CD4-positive, alpha-beta T cell treated with Interleukin-17A for 4 hours (primary cell): Measurements from ENCODE around the gene ADAM22.
"Not testable (repeated sequence)": the region's sequence is repeated elsewhere in the genome, so short reads cannot be mapped to it uniquely, and the experiment has no call there.

Experiments used
- DNase-seq: peaks from one replicate; pipeline ENCODE4 v3.0.0-alpha.2; 2020; ENCODE audit warnings: mixed read lengths

Gene ADAM22

GRCh38 chr7:88115258-88115796, 181.3 kb downstream of the ADAM22 start:
- no peak for DNase-seq

GRCh38 chr7:88115816-88116215, 181.8 kb downstream of the ADAM22 start:
- DNase-seq: no peak

GRCh38 chr7:88116235-88116795, 182.3 kb downstream of the ADAM22 start:
- DNase-seq: no peak

GRCh38 chr7:88117325-88117724, 183.3 kb downstream of the ADAM22 start:
- no peak for DNase-seq

- no peak for DNase-seq
These were observed 187.3 kb downstream of the ADAM22 start for GRCh38 chr7:88121335-88121734.

- DNase-seq: no peak
These were observed 193.7 kb downstream of the ADAM22 start for GRCh38 chr7:88127637-88128290.

GRCh38 chr7:88132725-88133124, 198.7 kb downstream of the ADAM22 start:
- DNase-seq: no peak

- no peak for DNase-seq
These were observed 206.9 kb downstream of the ADAM22 start for GRCh38 chr7:88140947-88141346.

- no peak for DNase-seq
These were observed 207.4 kb downstream of the ADAM22 start for GRCh38 chr7:88141479-88141878.

GRCh38 chr7:88141953-88142352, 207.9 kb downstream of the ADAM22 start:
- no peak for DNase-seq

GRCh38 chr7:88146616-88147015, 212.6 kb downstream of the ADAM22 start:
- no peak for DNase-seq

GRCh38 chr7:88147341-88147740, 213.3 kb downstream of the ADAM22 start:
- DNase-seq: no peak

- no peak for DNase-seq
These were observed 213.9 kb downstream of the ADAM22 start for GRCh38 chr7:88147949-88148348.

GRCh38 chr7:88150033-88150432, 216.0 kb downstream of the ADAM22 start:
- DNase-seq: no peak

GRCh38 chr7:88151119-88151790, 217.2 kb downstream of the ADAM22 start:
- DNase-seq: no peak

GRCh38 chr7:88153378-88153777, 219.3 kb downstream of the ADAM22 start:
- DNase-seq: no peak

- no peak for DNase-seq
These were observed 221.7 kb downstream of the ADAM22 start for GRCh38 chr7:88155756-88156155.

- DNase-seq: no peak
These were observed 222.3 kb downstream of the ADAM22 start for GRCh38 chr7:88156356-88156755.

- not testable (repeated sequence) for DNase-seq
These were observed 225.7 kb downstream of the ADAM22 start for GRCh38 chr7:88159741-88160140.

GRCh38 chr7:88165697-88166096, 231.6 kb downstream of the ADAM22 start:
- DNase-seq: no peak

- no peak for DNase-seq
These were observed 233.2 kb downstream of the ADAM22 start for GRCh38 chr7:88167223-88167622.

GRCh38 chr7:88167721-88168120, 233.7 kb downstream of the ADAM22 start:
- no peak for DNase-seq

GRCh38 chr7:88169717-88170320, 235.8 kb downstream of the ADAM22 start:
- DNase-seq: no peak

- DNase-seq: no peak
These were observed 238.8 kb downstream of the ADAM22 start for GRCh38 chr7:88172842-88173241.
